Karpas-422 (cell line): ENCODE measurements around the gene CALU. TPM values are rescaled to one million over a fixed set of nuclear protein-coding genes. Genes with fewer than 3 reads are reported as not detected.

Experiments
- DNase-seq: peaks from one replicate; pipeline ENCODE4 v3.0.0-alpha.2; 2015
- H2AFZ ChIP-seq: fragments of 200-600 bp; sonication (generic); 2 replicates; pipeline ENCODE4 v1.6.1; 2014; ENCODE audit warnings: antibody characterized with exemption, low read length, mixed read lengths
- H3K27ac ChIP-seq: fragments of 200-600 bp; sonication (generic); 2 replicates; pipeline ENCODE4 v1.5.1; 2014; ENCODE audit warnings: mild to moderate bottlenecking, low read length, moderate library complexity
- H3K27me3 ChIP-seq: fragments of 200-600 bp; sonication (generic); 2 replicates; pipeline ENCODE4 v1.6.1; 2014; ENCODE audit warnings: low read length, mixed read lengths
- H3K36me3 ChIP-seq: fragments of 200-600 bp; sonication (generic); 2 replicates; pipeline ENCODE4 v1.6.1; 2014; ENCODE audit warnings: low read length, mixed read lengths; ENCODE audit not compliant: insufficient read depth
- H3K4me1 ChIP-seq: fragments of 200-600 bp; sonication (generic); 2 replicates; pipeline ENCODE4 v1.6.1; 2014; ENCODE audit warnings: mild to moderate bottlenecking, low read length, mixed read lengths
- H3K4me2 ChIP-seq: fragments of 200-600 bp; sonication (generic); 2 replicates; pipeline ENCODE4 v1.6.1; 2014; ENCODE audit warnings: low read length, low read depth, mild to moderate bottlenecking; ENCODE audit not compliant: poor library complexity, severe bottlenecking
- H3K4me3 ChIP-seq: fragments of 200-600 bp; sonication (generic); 2 replicates; pipeline ENCODE4 v1.5.1; 2014; ENCODE audit warnings: mild to moderate bottlenecking, antibody characterized with exemption, low read length, mixed read lengths
- H3K79me2 ChIP-seq: fragments of 200-600 bp; sonication (generic); 2 replicates; pipeline ENCODE4 v1.6.1; 2014; ENCODE audit warnings: mild to moderate bottlenecking, low read length, mixed read lengths
- H3K9ac ChIP-seq: fragments of 200-600 bp; sonication (generic); 2 replicates; pipeline ENCODE4 v1.6.0; 2014; ENCODE audit warnings: low read length
- H3K9me2 ChIP-seq: fragments of 200-600 bp; sonication (generic), shearing (Covaris generic); replicated peaks from 2 replicates; pipeline ENCODE4 v1.6.0; 2014; ENCODE audit warnings: mild to moderate bottlenecking, low read length, moderate library complexity; ENCODE audit not compliant: insufficient read depth
- H3K9me3 ChIP-seq: fragments of 300-700, 200-600 bp; sonication (generic); 2 replicates; pipeline ENCODE4 v1.6.1; 2014; ENCODE audit warnings: low read length, mixed read lengths
- H4K20me1 ChIP-seq: fragments of 200-600 bp; sonication (generic); 2 replicates; pipeline ENCODE4 v1.6.1; 2014; ENCODE audit warnings: mild to moderate bottlenecking, antibody characterized with exemption, low read length, low read depth; ENCODE audit not compliant: insufficient read depth
- total RNA-seq: library from RNA; depleted of rRNA; stranded (reverse); fragments of >200 nt; shearing (Covaris generic); gene quantifications from 2 replicates; pipeline ENCODE4 v1.2.3, GENCODE V29; 2014; ENCODE audit warnings: low replicate concordance

The CALU gene
- total RNA-seq, 1 experiment from 2014 or later: 42.1 TPM

DNA sequence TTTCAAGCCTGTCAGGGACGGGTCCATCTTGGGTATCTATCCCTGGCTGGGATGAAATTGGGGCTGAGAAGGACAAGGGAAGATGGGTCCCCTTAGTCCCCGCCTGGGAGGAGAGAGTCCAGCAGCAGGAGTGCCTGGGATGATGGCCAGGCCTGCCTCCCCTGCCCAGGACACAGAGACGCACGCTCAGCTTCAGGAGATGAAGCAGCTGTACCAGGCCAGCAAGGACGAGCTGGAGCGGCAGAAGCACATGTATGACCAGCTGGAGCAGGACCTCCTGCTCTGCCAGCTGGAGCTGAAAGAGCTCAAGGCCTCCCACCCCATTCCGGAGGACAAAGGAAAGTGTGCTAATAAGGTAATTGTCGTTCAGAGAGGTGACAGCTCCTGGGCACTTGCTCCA, 68.0 kb downstream of the CALU start:
- Histone ChIP-seq H3K27ac (no peak overlapping the region), H3K9me2 (no peaks in the 10 kb centered on the region), H3K4me1 (no peaks in the 10 kb centered on the region), H3K4me3 (no peak overlapping the region), H2AFZ (no peak overlapping the region), H3K79me2 (no peaks in the 10 kb centered on the region), H3K9me3 (no peaks in the 10 kb centered on the region), H3K9ac (no peak overlapping the region), H3K4me2 (no peak overlapping the region), H3K36me3 (peaks cover 9% of the 10 kb centered on the region; the same call in 1 of the 2 replicates), H4K20me1 (no peaks in the 10 kb centered on the region), H3K27me3 (no peaks in the 10 kb centered on the region)
- no peak for DNase-seq

DNA sequence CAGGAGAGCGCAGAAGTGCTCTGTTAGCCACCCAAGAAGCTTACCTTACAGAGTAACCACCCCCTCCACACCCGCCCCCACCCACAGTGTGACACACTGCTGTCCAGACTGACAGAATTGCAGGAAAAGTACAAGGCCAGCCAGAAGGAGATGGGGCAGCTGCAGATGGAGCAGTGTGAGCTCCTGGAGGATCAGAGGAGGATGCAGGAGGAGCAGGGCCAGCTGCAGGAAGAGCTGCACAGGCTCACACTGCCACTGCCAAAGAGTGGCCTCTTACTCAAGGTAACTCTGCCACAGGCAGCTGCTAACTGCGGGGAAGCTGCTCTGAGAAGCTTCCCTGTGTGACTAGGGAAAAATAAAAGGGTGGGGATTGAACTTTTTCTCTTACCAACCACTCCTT, 70.2 kb downstream of the CALU start:
- H3K4me3 ChIP-seq: no peak overlapping the region
- H3K27me3 ChIP-seq: no peaks in the 10 kb centered on the region
- peaks cover 9% of the 10 kb centered on the region; the same call in 1 of the 2 replicates for H3K36me3 ChIP-seq
- no peak for DNase-seq
- H3K79me2 ChIP-seq: no peaks in the 10 kb centered on the region
- no peaks in the 10 kb centered on the region for H3K9me2 ChIP-seq
- H3K9ac ChIP-seq: no peak overlapping the region
- no peaks in the 10 kb centered on the region for H3K9me3 ChIP-seq
- H3K4me2 ChIP-seq: no peak overlapping the region
- H3K4me1 ChIP-seq: no peaks in the 10 kb centered on the region
- H2AFZ ChIP-seq: no peak overlapping the region
- no peak overlapping the region for H3K27ac ChIP-seq
- H4K20me1 ChIP-seq: no peaks in the 10 kb centered on the region

DNA sequence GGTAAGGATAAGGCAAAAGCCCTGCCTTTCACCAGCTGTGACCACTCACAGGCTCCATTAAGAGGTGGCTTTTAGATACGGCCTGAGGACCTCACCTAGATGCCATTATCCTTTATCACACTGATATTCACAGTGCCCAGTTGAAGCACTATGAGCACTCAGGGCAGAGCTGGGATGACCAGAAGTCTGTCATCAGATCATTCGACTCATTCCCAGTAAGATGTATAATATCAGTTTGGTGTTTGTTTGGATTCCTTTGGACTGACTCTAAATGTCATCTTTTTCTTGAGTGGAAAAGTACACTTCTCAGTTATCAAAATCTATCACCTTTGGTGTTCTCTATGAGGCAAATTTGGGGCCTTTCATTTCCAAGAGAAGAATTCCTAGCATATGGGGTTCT, 71.3 kb downstream of the CALU start:
- H4K20me1 ChIP-seq: no peaks in the 10 kb centered on the region
- H3K27ac ChIP-seq: no peak overlapping the region
- no peak overlapping the region for H3K4me3 ChIP-seq
- no peaks in the 10 kb centered on the region for H3K27me3 ChIP-seq
- no peaks in the 10 kb centered on the region for H3K9me2 ChIP-seq
- H3K36me3 ChIP-seq: peaks cover 9% of the 10 kb centered on the region; the same call in 1 of the 2 replicates
- no peak overlapping the region for H2AFZ ChIP-seq
- H3K4me2 ChIP-seq: no peak overlapping the region
- no peaks in the 10 kb centered on the region for H3K4me1 ChIP-seq
- H3K79me2 ChIP-seq: no peaks in the 10 kb centered on the region
- no peak overlapping the region for H3K9ac ChIP-seq
- H3K9me3 ChIP-seq: no peaks in the 10 kb centered on the region
- no peak for DNase-seq

DNA sequence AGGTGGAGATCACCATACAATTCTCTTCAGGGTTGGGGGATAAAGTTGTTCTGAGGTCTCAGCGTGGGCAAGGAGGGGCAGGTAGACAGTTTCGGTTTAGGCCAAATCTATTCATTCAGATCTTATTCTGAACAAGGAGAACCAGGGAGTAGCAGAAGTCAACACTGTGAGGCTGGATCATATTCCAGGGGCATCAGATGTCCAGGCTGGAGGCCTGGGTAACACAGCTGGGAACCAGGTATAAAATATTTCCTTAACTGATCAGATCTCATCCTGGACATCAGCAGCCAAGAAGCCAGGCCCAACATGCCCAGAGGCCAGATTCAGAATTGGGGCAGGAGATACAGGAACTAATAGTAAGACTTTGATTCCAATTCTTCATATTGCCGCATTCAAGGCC, 71.8 kb downstream of the CALU start:
- H4K20me1 ChIP-seq: no peaks in the 10 kb centered on the region
- H3K27ac ChIP-seq: no peak overlapping the region
- no peak overlapping the region for H2AFZ ChIP-seq
- no peak for DNase-seq
- no peaks in the 10 kb centered on the region for H3K79me2 ChIP-seq
- no peak overlapping the region for H3K4me3 ChIP-seq
- no peak overlapping the region for H3K9ac ChIP-seq
- H3K4me2 ChIP-seq: no peak overlapping the region
- no peaks in the 10 kb centered on the region for H3K9me2 ChIP-seq
- no peaks in the 10 kb centered on the region for H3K9me3 ChIP-seq
- no peaks in the 10 kb centered on the region for H3K4me1 ChIP-seq
- no peaks in the 10 kb centered on the region for H3K27me3 ChIP-seq
- peaks cover 9% of the 10 kb centered on the region; the same call in 1 of the 2 replicates for H3K36me3 ChIP-seq

DNA sequence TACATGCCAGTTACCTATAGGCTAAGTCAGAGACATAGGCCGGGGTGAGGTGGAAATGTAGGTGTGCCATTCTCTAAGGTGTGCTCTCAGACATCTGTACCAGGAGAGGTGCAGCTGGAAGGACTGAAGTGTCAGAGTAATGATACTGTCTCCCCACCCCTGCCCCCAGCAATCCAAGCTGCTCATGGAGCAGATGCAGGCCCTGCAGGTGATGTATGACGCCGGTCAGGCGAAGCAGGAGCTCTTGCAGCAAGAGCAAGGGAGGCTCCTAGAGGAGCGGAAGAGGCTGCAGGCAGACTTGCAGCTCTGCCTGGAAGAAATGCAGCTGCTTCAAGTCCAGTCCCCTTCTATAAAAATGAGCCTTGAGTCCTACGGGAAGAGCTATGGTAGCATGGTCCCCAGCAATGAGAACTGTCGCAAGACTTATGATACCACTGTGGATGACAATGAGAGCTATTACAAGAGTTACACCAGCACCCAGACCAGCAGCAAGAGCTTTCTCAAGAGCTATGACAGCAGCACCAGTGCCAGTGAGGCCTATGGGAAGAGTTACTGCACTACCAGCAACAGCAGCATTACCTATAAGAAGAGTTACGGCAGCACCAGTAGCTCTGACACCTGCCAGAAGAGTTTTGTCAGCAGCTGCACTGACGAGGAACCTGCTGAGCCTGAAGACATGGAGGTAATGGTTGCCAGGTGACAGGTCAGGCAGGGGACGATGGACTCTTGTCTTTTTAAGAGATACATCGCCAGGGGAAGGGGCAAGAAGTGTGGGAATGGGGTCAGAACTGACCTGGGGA, 72.7 kb downstream of the CALU start:
- DNase-seq: no peak
- no peaks in the 10 kb centered on the region for H4K20me1 ChIP-seq
- no peaks in the 10 kb centered on the region for H3K27me3 ChIP-seq
- H3K36me3 ChIP-seq: peaks cover 9% of the 10 kb centered on the region; the same call in 1 of the 2 replicates
- no peak overlapping the region for H3K4me2 ChIP-seq
- H3K9me3 ChIP-seq: no peaks in the 10 kb centered on the region
- no peak overlapping the region for H3K27ac ChIP-seq
- H3K9me2 ChIP-seq: no peaks in the 10 kb centered on the region
- H2AFZ ChIP-seq: no peak overlapping the region
- H3K9ac ChIP-seq: no peak overlapping the region
- no peak overlapping the region for H3K4me3 ChIP-seq
- H3K4me1 ChIP-seq: no peaks in the 10 kb centered on the region
- H3K79me2 ChIP-seq: no peaks in the 10 kb centered on the region

DNA sequence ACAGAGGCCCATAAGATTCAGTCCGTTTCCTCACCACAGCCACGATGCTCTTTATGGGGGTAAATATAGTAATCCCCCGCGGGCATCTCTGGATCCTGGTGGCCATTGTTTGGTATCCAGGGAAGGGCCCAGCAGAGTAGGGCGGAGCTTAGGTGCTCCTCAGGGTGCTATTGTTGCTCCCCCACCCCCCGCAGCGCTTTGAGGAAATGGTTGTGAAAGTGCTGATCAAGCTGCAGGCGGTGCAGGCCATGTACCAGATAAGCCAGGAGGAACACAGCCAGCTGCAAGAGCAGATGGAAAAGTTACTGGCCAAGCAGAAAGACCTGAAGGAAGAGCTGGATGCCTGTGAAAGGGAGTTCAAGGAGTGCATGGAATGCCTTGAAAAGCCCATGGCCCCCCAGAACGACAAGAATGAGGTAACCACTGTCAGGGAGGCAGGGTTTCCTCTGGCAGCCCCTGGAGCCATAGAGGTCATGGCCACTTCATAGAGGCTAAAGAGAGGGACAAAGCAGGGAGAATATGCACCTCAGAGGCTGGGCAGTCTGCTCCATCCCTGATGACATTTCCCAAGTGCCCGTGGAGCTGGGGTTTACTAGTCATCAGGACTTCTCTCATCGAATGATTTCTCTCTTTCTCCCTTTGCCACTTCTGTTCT, 73.5 kb downstream of the CALU start:
- Histone ChIP-seq H3K9me3 (no peaks in the 10 kb centered on the region), H3K4me2 (no peak overlapping the region), H3K27ac (no peak overlapping the region), H3K9me2 (no peaks in the 10 kb centered on the region), H3K4me3 (no peak overlapping the region), H3K36me3 (peaks cover 6% of the 10 kb centered on the region; the same call in 1 of the 2 replicates), H3K9ac (no peak overlapping the region), H3K27me3 (no peaks in the 10 kb centered on the region), H2AFZ (no peak overlapping the region), H3K4me1 (no peaks in the 10 kb centered on the region), H4K20me1 (no peaks in the 10 kb centered on the region), H3K79me2 (no peaks in the 10 kb centered on the region)
- DNase-seq: no peak

DNA sequence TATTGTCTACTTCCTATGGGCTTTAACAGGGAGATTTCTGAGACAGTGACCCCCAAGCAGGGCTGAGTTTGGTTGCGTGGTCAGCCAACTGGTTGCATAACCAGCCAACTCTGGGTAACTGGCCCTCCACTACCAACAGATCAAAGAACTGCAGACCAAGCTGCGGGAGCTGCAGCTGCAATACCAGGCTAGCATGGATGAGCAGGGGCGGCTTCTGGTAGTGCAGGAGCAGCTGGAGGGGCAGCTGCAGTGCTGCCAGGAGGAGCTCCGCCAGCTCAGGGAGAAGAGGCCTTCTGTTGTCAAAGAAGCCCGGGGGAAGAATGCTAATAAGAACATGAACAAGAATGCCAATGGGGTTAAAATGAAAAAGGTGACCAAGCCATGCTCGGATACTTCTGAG, 75.3 kb downstream of the CALU start:
- H4K20me1 ChIP-seq: no peaks in the 10 kb centered on the region
- H3K9me3 ChIP-seq: no peaks in the 10 kb centered on the region
- no peaks in the 10 kb centered on the region for H3K79me2 ChIP-seq
- no peaks in the 10 kb centered on the region for H3K9me2 ChIP-seq
- no peaks in the 10 kb centered on the region for H3K4me1 ChIP-seq
- no peaks in the 10 kb centered on the region for H3K27me3 ChIP-seq
- no peak overlapping the region for H3K4me3 ChIP-seq
- no peak overlapping the region for H3K9ac ChIP-seq
- H3K36me3 ChIP-seq: 0 out of 2 replicates have a peak, but pooled peaks cover 5% of the 10 kb centered on the region
- no peak for DNase-seq
- no peak overlapping the region for H2AFZ ChIP-seq
- no peak overlapping the region for H3K27ac ChIP-seq
- no peak overlapping the region for H3K4me2 ChIP-seq

DNA sequence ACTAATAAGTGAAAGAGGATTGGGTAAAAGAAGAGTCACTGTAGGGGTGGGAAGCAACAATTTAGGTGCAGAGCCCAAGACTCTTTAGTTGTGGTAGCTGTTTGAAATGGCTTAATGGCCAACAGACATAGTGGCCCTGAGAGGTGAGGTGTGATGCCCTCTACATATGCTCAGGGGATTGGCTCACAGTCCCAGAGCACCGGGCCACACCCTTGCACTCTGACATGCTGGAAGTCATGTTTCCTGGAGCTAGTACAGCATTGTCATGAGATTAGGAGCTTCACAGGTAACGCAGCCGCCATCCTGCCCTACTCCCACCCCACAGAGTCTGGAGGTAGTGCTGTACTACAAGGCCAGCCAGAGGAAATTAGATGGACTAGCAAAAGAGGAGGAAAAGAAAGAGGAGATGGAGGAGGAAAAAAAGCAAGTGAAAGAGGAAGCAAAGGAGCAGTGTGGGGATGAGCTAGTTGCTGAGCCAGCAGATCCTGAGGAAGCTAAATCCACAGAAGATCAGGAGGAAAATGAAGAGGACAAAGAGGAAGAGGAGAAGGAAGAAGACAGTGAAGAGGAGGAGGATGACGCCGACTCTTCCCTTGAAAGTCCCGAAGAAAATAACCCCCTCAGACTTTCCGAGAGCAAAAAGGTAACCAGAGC, 76.3 kb downstream of the CALU start:
- H2AFZ ChIP-seq: no peak overlapping the region
- H4K20me1 ChIP-seq: no peaks in the 10 kb centered on the region
- no peak overlapping the region for H3K4me2 ChIP-seq
- no peak overlapping the region for H3K9ac ChIP-seq
- H3K36me3 ChIP-seq: 0 out of 2 replicates have a peak, but pooled peaks cover 2% of the 10 kb centered on the region
- DNase-seq: no peak
- H3K9me2 ChIP-seq: no peaks in the 10 kb centered on the region
- H3K79me2 ChIP-seq: no peaks in the 10 kb centered on the region
- H3K27me3 ChIP-seq: no peaks in the 10 kb centered on the region
- H3K9me3 ChIP-seq: no peaks in the 10 kb centered on the region
- H3K4me3 ChIP-seq: no peak overlapping the region
- H3K4me1 ChIP-seq: no peaks in the 10 kb centered on the region
- H3K27ac ChIP-seq: no peak overlapping the region
